GM12801 (cell line): Measurements from ENCODE around the gene PDE4D.

Experiments
- CTCF ChIP-seq: IDR thresholded peaks from one replicate; pipeline ENCODE4 v1.5.1; 2011; ENCODE audit warnings: control low read depth; ENCODE audit not compliant: insufficient read length; ENCODE audit errors: extremely low read depth

The PDE4D gene

GRCh38 chr5:59253625-59254024 lies 639.9 kb downstream of the PDE4D start:
- TF ChIP-seq CTCF, result no peak

GRCh38 chr5:59251627-59252026 lies 641.9 kb downstream of the PDE4D start:
- no peak for TF ChIP-seq CTCF

GRCh38 chr5:59249726-59250125 lies 643.8 kb downstream of the PDE4D start:
- TF ChIP-seq CTCF, result no peak

DNA sequence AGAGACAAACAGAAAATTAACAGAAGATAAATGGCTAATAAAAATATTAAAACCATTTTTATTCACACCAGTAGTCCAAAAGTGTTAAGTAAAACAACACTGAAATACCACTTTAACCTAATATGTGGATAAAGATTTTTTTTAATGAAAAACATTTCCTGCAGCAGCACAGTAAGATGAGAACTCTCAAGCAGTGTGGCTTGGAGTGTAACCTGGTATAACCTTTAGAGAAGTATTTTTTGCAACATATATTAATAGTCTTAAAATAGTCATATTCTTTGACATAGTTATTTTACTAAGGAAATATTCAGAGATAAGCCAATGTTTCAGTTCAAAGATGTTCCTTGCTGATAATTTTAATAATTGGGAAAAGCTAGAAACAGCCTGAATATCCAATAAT lies 644.4 kb downstream of the PDE4D start:
- no peak for TF ChIP-seq CTCF

DNA sequence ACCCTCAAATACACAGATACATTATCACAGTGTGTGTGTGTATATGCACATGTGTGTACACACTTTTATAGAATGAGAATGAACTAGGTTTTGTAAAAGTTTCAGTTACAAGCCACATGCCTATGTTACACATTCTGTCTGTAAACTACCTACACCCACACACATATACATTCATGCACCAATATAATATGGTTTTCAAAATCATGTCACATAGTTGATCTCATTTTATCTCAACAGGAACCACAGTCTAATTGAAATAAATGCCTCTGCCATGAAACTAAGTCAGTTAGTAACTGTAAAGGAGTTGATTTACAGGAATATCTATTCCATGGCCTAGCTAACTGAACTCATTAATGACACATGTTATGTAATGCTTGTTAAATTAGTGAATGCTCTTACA lies 646.6 kb downstream of the PDE4D start:
- TF ChIP-seq CTCF, result no peak

- no peak for TF ChIP-seq CTCF
Measured at GRCh38 chr5:59246145-59246869, 647.2 kb downstream of the PDE4D start.

DNA sequence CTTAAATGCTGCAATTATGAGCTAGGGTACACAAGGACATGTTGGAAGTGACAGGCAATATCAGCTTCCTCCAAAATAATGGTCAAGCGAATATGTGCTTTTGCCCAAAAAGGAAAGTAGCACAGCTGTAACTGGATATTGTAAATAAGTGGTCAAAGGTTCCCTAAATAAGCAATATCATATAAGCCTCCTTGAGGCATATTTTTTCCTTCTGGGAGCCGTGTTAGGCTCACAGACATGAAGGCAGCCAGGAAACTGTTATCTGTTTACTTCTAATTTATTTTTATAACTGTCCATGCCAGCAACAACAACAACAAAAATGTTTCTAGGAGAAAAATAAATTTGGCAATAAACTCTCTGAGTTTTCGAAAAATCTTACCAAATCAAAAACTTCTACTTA lies 648.3 kb downstream of the PDE4D start:
- TF ChIP-seq CTCF, result no peak
